ENCODE measurements around the gene ASPG.

The ASPG gene

DNA sequence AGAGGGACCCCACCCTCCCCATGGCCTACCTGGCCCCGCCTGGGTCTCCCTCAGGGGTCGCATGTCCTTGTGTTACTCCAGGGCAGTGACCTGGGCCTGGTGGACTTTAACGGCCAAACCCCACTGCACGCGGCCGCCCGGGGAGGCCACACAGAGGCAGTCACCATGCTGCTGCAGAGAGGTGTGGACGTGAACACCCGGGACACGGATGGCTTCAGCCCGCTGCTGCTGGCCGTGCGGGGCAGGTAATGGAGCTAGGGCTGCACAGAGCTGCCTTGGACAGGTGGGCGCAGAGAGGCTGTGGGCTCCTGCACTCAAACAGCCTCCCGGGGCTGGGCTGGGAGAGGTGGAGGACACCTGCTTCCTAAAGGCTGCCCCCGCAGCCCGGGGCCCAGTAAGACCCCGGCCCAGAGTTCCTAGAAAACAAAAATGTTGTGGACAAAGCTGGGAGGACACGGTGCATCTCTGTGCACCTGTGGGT, 21.6 kb downstream of the ASPG start:
- no peak for DNase-seq

DNA sequence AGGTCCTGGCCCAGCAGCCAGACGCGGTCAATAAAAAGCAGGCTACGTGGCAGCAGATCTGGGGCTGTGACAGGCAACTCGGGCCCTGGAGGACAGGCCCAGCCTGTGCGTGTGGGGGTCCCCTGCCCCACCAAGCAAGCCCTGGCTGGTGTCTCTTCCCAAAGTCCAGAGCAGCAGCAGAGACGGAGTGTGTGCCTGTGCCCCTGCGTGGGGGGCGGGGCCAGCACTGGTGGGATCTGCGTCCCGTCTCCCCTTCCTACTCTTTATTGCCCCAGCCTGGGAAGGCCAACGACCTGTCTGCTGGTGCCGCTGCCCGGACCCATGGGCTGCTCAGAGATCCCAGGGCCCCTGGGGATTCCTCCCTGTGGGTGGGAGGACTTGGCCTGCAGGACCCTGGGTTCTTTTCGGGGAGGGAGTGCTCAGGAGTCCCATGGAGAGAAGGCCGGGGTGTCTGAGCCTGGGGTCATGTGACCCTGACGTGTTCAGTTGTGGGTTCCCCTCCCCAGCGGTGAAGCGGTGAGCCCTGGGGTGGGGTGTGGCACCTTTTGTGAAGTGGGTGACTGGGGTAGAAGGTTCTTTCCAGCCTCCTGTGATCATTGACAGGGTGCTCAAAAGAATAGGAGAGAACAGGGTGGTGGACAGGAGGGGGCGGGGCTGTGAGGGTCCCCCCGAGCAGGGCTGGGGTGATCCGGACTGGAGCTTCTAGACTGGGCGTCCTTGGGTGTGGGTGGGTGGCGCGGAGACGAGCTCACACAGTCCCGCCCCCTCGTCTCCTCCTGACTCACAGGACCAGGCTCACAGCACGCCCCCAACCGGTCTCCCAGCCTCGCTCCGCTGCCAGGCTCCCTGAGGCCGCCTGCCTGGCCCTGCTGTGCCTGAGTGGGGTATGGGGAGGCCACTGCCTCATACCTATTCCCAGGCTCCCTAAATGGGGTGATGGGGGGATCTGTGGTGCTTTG, 22.4 kb downstream of the ASPG start:
- no peak for DNase-seq

- no peak for DNase-seq
These were observed 23.4 kb downstream of the ASPG start for GRCh38 chr14:104108570-104109541.

DNA sequence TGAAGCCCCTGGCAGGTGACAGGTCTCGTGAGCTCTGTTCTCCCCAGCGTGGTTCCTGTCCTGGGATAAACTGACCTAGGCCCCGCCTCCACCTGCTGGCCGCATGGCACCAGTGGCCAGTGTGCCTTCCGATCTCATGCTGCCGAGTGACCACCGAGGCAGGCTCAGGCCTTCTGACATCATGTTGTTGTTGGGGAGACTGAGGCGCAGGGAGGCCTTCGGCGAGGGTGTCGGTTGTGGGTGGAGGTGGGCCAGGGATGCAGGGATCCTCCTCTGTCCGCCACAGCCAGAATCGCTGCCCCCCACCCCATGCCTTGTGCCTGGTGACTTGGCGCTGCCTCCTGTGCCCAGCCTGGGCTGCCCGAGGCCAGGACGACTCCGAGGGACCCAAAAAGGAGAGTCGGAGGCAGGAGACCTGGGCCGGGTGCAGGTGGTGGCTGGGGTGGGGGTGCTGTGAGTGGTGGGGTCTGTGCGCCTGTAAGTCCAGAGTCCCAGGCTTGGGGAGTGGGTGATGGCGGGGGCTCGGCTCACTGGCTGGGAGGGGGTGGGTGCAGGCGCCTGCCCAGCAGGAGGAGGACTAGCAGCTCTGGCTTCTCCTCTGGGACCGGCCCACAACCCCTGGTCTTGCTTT, 24.3 kb downstream of the ASPG start:
- DNase-seq: no peak

DNA sequence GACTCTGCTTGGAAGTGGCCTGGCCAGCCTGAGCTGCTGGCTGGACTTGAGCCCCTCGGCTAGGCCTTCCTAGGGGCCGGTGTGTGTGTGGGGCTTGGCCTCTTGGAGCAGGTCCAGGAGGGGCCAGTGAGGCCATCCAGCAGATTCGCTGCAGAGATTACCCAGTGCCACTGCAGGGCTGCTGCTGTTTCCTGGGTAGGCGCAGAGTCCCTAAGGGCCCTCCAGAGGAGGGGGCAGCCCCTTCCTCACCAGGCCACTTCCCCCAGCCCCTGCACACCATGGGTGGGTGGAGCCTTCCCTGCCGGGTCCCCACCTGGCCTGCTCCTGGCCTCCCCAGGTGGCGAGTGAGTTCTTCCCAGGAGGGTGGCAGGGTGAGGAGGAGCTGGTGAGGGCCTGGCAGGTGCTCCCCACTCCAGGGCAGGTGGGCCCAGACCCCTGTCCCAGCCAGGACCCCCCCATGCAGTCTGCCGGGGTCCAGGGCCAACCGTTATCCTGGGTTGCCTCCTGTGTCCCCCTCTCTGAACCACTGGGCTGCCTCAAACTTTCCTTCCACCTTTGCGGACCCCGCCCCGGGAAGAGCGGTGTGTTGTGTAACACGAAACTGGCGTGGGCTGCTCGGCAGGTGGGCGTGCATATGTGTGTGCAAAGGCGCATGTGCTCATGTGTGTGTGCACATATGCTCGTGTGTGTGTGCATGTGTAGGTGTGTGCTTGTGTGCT, 25.1 kb downstream of the ASPG start:
- DNase-seq: no peak

- DNase-seq: no peak
These were observed 26.0 kb downstream of the ASPG start for GRCh38 chr14:104111301-104112112.

- no peak for DNase-seq
These were observed 26.6 kb downstream of the ASPG start for GRCh38 chr14:104112113-104112505.

DNA sequence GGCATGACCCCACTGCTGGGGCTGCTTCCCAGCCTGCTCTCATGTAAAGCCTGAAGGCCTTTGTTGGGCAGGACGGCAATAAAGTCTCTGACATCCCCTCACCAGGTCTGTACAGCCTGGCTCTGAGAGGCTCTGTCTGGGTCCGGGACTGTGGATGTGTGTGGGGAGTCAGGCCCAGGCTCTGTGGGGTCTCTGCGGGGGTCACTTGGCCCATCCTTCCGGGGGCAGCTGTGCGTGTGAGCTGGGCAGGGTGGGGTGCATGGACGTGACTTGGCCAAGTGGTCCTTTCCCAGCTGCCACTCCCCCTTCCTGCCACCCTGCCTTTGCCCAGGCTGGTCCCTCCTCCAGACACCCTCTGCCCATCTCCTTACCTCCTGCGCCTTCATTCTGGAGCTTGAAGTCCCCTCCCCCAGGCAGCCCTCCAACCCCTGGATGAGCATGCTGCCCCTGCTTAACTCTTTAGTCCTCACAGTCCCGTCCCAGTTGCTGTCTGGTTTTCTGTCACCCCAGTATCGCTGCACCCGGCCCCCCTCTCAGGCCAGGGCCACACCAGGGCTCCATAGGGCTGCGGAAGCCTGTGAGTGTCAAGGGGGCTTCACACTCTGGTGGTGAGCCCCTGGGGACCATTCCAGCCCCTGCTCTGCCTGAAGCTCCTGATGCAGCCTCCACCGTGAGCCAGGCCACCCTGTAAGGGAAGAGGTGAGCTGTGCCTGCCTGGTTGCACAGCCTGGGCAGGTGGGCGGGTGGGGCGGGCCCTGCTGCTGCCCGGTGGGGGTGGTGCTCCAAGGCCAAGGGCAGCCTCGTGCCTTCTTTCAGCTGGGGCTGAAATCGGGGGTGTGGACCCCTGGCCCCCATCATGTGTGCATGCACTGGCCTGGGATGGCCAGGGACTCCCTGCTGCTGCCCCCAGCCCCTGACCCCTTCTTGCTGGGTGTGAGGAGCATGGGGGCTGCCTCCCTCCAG, 27.4 kb downstream of the ASPG start:
- no peak for DNase-seq

DNA sequence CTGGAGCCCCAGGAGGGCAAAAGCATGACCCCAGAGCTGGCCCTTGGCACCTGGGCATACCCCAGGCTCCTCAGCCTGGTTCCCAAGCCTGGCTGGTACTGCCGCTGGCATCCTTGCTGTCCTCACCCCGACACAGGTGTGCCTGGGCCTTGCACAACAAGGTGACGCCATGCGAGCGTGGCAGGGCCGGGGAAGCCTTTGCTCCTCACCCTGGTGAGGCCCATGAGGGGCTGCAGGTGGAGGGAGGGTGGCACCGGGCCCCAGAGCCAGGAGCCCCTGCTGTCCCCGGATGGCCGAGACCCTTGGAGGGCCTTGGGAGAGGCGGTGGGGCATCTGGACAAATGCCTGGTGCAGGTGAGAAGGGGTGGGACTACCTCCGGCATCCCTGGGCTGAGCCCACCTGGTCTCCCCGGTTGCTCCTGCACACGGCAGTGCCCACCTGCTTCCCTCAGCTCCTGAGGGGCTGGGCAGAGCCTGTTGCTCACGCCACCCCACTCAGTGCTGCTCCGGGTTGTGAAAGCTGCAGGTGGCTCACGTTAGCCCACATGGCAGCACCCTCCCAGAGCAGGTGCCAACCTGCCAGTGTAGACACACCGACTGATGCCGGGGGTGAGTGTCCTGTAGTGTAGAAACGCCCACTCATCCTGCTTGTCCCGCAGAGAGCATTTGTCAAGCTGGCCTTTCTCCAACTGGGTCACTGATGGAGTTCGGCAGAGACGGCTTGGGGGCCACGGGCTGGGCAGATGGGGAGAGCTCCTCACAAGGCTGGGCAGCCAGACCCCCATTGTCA, 28.3 kb downstream of the ASPG start:
- no peak for DNase-seq

- DNase-seq: no peak
These were observed 29.1 kb downstream of the ASPG start for GRCh38 chr14:104114421-104115130.

GRCh38 chr14:104115131-104115600, 29.7 kb downstream of the ASPG start:
- no peak for DNase-seq

GRCh38 chr14:104115691-104116287, 30.3 kb downstream of the ASPG start:
- DNase-seq: no peak

GRCh38 chr14:104116288-104116755, 30.8 kb downstream of the ASPG start:
- no peak for DNase-seq

- no peak for DNase-seq
These were observed 31.3 kb downstream of the ASPG start for GRCh38 chr14:104116756-104117340.

DNA sequence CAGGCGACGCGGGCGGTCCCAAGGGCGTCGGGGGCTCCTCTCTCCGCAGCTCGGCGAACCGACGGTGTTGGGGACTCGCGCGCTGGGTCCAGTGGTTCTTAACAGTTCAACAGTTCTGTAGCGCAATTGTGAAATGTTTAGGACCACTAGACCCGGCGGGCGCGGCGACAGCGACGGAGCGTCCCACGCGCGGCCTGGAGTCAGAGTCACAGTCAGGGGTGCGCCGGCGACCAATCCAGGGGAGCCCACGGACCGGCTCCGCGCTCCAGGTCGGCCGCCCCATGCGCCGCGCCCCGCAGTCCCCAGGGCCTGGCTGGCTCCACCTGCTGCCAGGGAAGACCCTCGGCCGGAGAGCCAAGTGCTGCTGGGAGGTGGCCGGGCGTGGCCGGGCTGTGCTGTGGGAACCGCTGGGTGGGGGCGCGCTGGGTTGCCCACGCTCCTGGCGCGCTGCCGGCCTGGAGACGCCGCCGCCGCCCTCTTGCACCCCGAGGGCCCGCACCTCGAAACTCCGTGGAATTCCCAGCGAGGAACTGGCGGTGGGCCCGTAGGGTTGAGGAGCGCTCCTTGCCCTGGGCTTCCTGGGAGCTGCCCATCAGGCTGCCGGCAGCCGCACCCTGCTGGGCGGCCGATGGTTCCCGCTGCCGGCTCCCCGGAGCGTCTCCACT, 32.0 kb downstream of the ASPG start:
- DNase-seq: no peak

- no peak for DNase-seq
These were observed 32.7 kb downstream of the ASPG start for GRCh38 chr14:104118006-104118844.

Measured in KG1 (cell line).